LoVo (cell line): ENCODE data around the gene VSX2.

Source experiments
- DNase-seq: peaks from one replicate; pipeline ENCODE4 v3.0.0-alpha.2; 2016; ENCODE audit warnings: low spot score

The VSX2 gene

DNA sequence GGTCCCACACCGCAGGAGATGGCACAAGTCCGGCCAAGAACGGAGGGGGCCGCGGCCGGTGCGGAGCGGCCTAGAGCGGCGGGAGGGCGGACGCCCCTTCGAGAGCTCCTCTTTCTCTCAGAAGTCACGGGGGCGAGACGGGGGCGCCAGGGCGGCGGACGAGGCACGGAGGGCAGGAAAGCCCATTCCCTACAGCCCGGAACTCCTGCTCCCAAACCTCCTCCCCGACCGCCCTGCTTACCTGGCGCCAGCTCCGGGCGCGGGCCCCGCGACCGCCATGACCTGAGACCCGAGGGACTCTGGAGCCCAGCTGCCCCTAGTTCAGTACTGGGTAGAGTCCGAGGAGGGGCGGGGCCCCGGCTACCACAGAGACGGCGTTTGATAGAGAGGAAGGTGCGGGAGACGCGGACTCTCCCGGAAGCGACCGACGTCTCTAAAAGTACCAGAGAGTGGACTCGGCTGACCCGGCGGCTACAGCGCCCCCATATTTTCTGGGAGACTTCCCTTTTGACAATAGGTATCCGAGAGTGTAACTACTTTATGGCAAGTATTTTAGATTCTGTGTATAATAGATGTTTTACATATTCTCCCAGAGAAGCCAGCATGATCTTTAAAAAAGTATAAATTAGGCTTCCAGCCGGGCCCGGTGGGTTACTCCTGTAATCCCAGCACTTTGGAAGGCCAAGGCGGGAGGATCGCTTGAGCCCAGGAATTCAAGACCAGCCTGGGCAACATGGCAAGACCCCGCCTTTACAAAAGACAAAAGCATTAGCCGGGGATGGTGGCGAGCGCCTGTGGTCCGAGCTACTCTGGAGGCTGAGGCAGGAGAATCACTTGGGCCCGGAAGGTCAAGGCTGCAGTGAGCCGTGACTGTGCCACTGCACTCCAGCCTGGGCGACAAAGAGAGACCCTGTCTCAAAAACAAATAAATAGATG, 63.7 kb downstream of the VSX2 start, which contains the start of gene ABCD4:
Gene ABCD4 (minus strand): TSS at position 301 of the 936 bp plus-strand sequence. CDS start 22 bp downstream, at position 279.
- peak; percentile 93 for DNase-seq

GRCh38 chr14:74308695-74309094, 69.4 kb downstream of the VSX2 start:
- DNase-seq: no peak

GRCh38 chr14:74309125-74310022, 70.1 kb downstream of the VSX2 start:
- no peak for DNase-seq

DNA sequence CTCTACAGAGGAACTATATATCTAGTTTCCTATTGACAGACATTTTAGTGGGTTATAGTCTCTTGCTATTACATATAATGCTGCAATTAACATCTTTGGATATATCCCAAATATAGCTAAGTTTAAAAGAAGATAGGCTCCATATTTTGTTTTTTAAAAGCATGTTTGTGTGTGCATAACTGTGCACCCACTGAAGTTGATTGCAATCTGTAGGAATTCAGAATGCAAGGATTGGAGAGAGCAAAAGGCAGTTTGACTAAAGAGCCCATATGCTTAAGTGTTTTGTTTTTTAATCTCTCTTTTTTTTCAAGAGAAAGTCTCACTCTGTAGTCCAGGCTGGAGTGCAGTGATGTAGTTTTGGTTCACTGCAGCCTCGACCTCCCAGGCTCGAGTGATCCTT, 72.9 kb downstream of the VSX2 start:
- no peak for DNase-seq
